Liver (tissue), 9 donors: ENCODE data around the gene UTS2R. TPM values are rescaled to one million over a fixed set of nuclear protein-coding genes. Genes with fewer than 3 reads are reported as not detected.

ENCODE experiments used
- DNase-seq: peaks from one replicate; pipeline ENCODE4 v3.0.0-alpha.2; 2017; ENCODE audit warnings: low spot score
- H3K27ac ChIP-seq, 2 donors: one replicate each; pipeline ENCODE4 v1.7.0; 2013; ENCODE audit warnings: inconsistent platforms in 2 of 2, low read length in 2 of 2, control low read depth in 1 of 2, low read depth in 1 of 2, mild to moderate bottlenecking in 1 of 2
- H3K27me3 ChIP-seq, 4 donors: one replicate each; pipeline versions ENCODE4 v1.6.1 to v1.7.0; 2013; ENCODE audit warnings: low read length in 3 of 4, inconsistent platforms in 1 of 4, mild to moderate bottlenecking in 1 of 4, moderate library complexity in 1 of 4; ENCODE audit not compliant: control insufficient read depth in 4 of 4, insufficient read depth in 4 of 4
- H3K36me3 ChIP-seq, 4 donors: one replicate each; pipeline versions ENCODE4 v1.6.1 to v1.7.0; 2013; ENCODE audit warnings: low read length in 3 of 4, mild to moderate bottlenecking in 3 of 4, low read depth in 1 of 4, moderate library complexity in 1 of 4; ENCODE audit not compliant: control insufficient read depth in 4 of 4, insufficient read depth in 3 of 4
- H3K4me1 ChIP-seq, 4 donors: one replicate each; pipeline versions ENCODE4 v1.6.1 to v1.7.0; 2013; ENCODE audit warnings: low read length in 3 of 4, mild to moderate bottlenecking in 3 of 4, moderate library complexity in 1 of 4; ENCODE audit not compliant: control insufficient read depth in 4 of 4, insufficient read depth in 4 of 4
- H3K4me3 ChIP-seq, 3 donors: one replicate each; pipeline versions ENCODE4 v1.6.1 to v1.7.0; 2013; ENCODE audit warnings: low read length in 3 of 3, control low read depth in 1 of 3, low read depth in 1 of 3, mild to moderate bottlenecking in 1 of 3
- H3K9ac ChIP-seq, 2 donors: one replicate each; pipeline ENCODE4 v1.7.0; 2013; ENCODE audit warnings: low read length in 2 of 2, mild to moderate bottlenecking in 2 of 2, moderate library complexity in 2 of 2, control low read depth in 1 of 2, low read depth in 1 of 2
- H3K9me3 ChIP-seq, 4 donors: one replicate each; pipeline versions ENCODE4 v1.6.1 to v1.7.0; 2013; ENCODE audit warnings: low read length in 3 of 4; ENCODE audit not compliant: control insufficient read depth in 4 of 4
- EGR1 ChIP-seq, 2 donors: IDR thresholded peaks; 2 replicates each; pipeline ENCODE4 v1.6.1; 2016 to 2018; ENCODE audit warnings: antibody characterized with exemption in 2 of 2, low read depth in 2 of 2
- FOXA2 ChIP-seq: IDR thresholded peaks from 2 replicates; pipeline ENCODE4 v1.6.1; 2016; ENCODE audit warnings: antibody characterized with exemption
- GABPA ChIP-seq, 2 donors: IDR thresholded peaks in 1 of 2; conservative IDR thresholded peaks in 1 of 2; 2 replicates each; pipeline ENCODE4 v1.6.1; 2016; ENCODE audit warnings: antibody characterized with exemption in 2 of 2, mild to moderate bottlenecking in 1 of 2, moderate library complexity in 1 of 2
- HNF4A ChIP-seq, 2 donors: conservative IDR thresholded peaks; 2 replicates each; pipeline ENCODE4 v1.6.1; 2016; ENCODE audit warnings: antibody characterized with exemption in 2 of 2, mild to moderate bottlenecking in 2 of 2
- HNF4G ChIP-seq: IDR thresholded peaks from 2 replicates; pipeline ENCODE4 v1.6.1; 2016; ENCODE audit warnings: antibody characterized with exemption
- NR2F2 ChIP-seq: IDR thresholded peaks from 2 replicates; pipeline ENCODE4 v1.6.1; 2016; ENCODE audit warnings: antibody characterized with exemption
- RAD21 ChIP-seq, 2 donors: IDR thresholded peaks; 2 replicates each; pipeline ENCODE4 v1.6.1; 2016; ENCODE audit warnings: antibody characterized with exemption in 2 of 2, mild to moderate bottlenecking in 2 of 2
- RXRA ChIP-seq, 2 donors: IDR thresholded peaks; 2 replicates each; pipeline ENCODE4 v1.6.1; 2017 to 2018; ENCODE audit warnings: antibody characterized with exemption in 2 of 2, mild to moderate bottlenecking in 1 of 2
- SP1 ChIP-seq: IDR thresholded peaks from 2 replicates; pipeline ENCODE4 v1.6.1; 2018; ENCODE audit warnings: antibody characterized with exemption, mild to moderate bottlenecking
- TAF1 ChIP-seq: conservative IDR thresholded peaks from 2 replicates; pipeline ENCODE4 v1.6.1; 2016; ENCODE audit warnings: antibody characterized with exemption, mild to moderate bottlenecking
- WGBS: extraction: QIAGEN DNeasy Blood & Tissue Kit; methylation state at CpG from one replicate; pipeline ENCODE4 v1.1.7; 2013; 5-methylcytosine and 5-hydroxymethylcytosine counted together
- polyA plus RNA-seq, 2 donors: library from polyadenylated mRNA; stranded (reverse) in 1 of 2; unstranded in 1 of 2; fragments of 200-250 nt in 1 of 2; fragments of >200 nt in 1 of 2; fragmentation: Nextera tagmentation in 1 of 2; extraction: Ambion mirVana in 1 of 2; gene quantifications; one replicate each; pipeline versions ENCODE4 v1.2.1 to v1.2.3, GENCODE V29; 2013 to 2015
- total RNA-seq, 2 donors: library from RNA; depleted of rRNA; stranded (reverse); fragments of >200 nt; gene quantifications; one replicate each; pipeline ENCODE4 v1.2.3, GENCODE V29; 2014
- TF ChIP-seq, protein P1 (sequence below): IDR thresholded peaks from 2 replicates; pipeline ENCODE4 v1.6.1; 2016; ENCODE audit warnings: antibody characterized with exemption
- TF ChIP-seq, protein P2 (sequence below): IDR thresholded peaks from 2 replicates; pipeline ENCODE4 v1.6.1; 2016; ENCODE audit warnings: antibody characterized with exemption, mild to moderate bottlenecking
- TF ChIP-seq, protein P3 (sequence below): fragments of 150-350 bp; IDR thresholded peaks from 2 replicates; pipeline ENCODE4 v1.5.1; 2017; ENCODE audit warnings: improper control_type of control experiment, low read depth, low read length; ENCODE audit not compliant: missing input control
- TF ChIP-seq, protein P4 (sequence below): IDR thresholded peaks from 2 replicates; pipeline ENCODE4 v1.6.1; 2016; ENCODE audit warnings: antibody characterized with exemption
- donor health status: healthy.
- donor health status: healthy.
- donor health status: healthy.
- donor health status: healthy.
- donor health status: healthy.

The UTS2R gene
- total and polyA plus RNA-seq, 4 donors: not detected

DNA sequence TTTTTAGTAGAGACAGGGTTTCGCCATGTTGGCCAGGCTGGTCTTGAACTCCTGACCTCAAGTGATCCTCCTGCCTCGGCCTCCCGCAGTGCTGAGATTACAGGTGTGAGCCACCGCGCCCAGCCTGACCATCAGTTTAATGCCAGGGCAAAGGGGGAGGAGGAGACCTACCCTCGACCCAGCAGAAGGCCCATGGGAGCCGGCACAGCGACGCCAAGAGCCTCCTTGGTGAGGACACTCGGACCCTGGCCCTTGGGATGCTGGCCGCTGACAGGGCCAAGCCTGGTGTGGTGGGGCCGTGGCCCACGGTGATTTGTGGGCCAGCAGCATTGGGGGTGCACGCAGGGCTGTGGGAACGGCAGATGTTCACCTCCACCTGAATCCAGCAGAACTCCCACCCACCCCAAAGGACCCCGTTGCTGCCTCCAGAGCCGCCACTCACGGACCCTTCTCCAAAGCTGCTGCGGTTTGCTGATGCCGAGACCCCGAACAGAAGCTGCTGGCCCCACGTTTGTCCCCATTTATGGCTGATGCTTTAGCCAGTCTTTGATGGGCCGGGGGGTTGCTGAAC is 20.0 kb downstream of the UTS2R start:
- DNase-seq: no peak
- Histone ChIP-seq H3K9me3 (no peaks in the 10 kb centered on the region), H3K27ac (no peak overlapping the region), H3K27me3 (no peaks in the 10 kb centered on the region), H3K9ac (no peak overlapping the region), H3K4me3 (no peak overlapping the region), H3K4me1 (no peaks in the 10 kb centered on the region), H3K36me3 (peaks cover 0 to 9% (median 6%) of the 10 kb centered on the region in 4 donors)
- TF ChIP-seq HNF4G (no peak), SP1 (no peak)
- WGBS: 97% methylated on average over 23 of the region's 23 CpGs

DNA sequence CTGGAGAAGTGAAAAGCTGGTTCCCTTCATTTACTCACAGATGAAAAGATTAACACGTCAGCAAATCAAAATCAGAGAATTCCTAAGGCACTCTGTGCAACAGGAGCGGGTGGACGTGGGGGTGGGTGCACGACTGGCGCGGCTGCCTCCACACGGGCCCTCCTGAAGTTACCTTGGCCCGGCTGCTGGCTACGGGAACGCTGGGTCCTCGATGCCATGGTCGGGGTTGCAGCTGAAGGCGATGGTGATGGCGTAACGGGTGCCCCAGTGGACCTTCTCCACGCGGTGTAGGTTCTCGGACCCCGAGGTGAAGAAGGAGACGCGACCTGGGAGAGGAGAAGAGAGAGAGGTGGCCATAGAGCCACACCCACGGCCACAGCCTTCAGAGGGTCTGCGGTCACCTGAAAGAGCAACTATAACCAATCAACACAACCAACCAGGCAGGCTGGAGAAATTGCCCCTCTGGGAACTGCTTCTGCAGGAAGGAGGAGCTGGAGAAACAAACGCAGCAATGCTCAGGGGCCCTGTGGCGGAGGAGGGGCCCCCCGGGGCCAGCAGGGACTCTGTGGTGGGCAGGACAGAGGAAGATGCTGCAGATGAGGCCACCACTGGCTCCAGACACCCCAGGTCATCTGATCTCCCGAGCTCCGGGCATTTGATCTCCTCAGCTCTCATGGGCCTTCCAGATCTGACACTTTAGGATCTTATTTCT is 20.8 kb downstream of the UTS2R start:
- peaks cover 0 to 9% (median 6%) of the 10 kb centered on the region in 4 donors for H3K36me3 ChIP-seq
- 94% methylated on average over 28 of the region's 28 CpGs for WGBS
- no peaks in the 10 kb centered on the region for H3K4me1 ChIP-seq

DNA sequence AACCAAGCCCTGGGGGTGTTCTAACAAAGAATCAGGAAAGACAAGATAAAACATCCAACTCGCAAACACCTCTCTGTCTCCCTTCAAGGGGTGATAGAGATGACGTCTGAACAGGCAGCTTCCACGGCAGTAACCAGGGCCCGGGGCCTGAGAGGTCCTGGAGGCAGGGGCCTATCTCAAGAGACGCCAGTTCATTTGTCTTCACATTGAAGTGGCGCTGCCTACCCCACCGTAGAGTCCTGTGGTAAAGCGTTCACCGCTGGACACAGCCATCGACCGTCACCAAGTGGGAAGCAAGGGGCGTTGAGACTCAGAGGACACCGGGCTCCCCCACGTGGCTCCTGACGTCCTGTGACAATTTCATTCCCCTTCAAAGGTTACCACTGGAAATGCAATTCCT is 21.4 kb downstream of the UTS2R start:
- H3K36me3 ChIP-seq: peaks cover 0 to 9% (median 6%) of the 10 kb centered on the region in 4 donors
- no peak for TF ChIP-seq HNF4G
- no peak for TF ChIP-seq FOXA2
- TF ChIP-seq HNF4A (conservative IDR thresholded peaks at IDR 0.05): no peak
- no peak for TF ChIP-seq EGR1 (IDR thresholded peaks at IDR 0.05; ENCODE audit: low read depth in 2 of 2)
- no peak overlapping the region for H3K9ac ChIP-seq

More for the DNA sequence above, 20.8 kb downstream of the UTS2R start:
- Histone ChIP-seq H3K27ac (no peak overlapping the region), H3K9me3 (no peaks in the 10 kb centered on the region), H3K27me3 (no peaks in the 10 kb centered on the region), H3K9ac (no peak overlapping the region), H3K4me3 (no peak overlapping the region)
- no peak for DNase-seq
- TF ChIP-seq, protein P1, sequence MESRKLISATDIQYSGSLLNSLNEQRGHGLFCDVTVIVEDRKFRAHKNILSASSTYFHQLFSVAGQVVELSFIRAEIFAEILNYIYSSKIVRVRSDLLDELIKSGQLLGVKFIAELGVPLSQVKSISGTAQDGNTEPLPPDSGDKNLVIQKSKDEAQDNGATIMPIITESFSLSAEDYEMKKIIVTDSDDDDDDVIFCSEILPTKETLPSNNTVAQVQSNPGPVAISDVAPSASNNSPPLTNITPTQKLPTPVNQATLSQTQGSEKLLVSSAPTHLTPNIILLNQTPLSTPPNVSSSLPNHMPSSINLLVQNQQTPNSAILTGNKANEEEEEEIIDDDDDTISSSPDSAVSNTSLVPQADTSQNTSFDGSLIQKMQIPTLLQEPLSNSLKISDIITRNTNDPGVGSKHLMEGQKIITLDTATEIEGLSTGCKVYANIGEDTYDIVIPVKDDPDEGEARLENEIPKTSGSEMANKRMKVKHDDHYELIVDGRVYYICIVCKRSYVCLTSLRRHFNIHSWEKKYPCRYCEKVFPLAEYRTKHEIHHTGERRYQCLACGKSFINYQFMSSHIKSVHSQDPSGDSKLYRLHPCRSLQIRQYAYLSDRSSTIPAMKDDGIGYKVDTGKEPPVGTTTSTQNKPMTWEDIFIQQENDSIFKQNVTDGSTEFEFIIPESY: no peak
- TF ChIP-seq NR2F2 (no peak), EGR1 (IDR thresholded peaks at IDR 0.05; ENCODE audit: low read depth in 2 of 2) (no peak), GABPA (IDR thresholded peaks at IDR 0.05 in 1 of 2, conservative IDR thresholded peaks at IDR 0.05 in 1 of 2) (no peak)

DNA sequence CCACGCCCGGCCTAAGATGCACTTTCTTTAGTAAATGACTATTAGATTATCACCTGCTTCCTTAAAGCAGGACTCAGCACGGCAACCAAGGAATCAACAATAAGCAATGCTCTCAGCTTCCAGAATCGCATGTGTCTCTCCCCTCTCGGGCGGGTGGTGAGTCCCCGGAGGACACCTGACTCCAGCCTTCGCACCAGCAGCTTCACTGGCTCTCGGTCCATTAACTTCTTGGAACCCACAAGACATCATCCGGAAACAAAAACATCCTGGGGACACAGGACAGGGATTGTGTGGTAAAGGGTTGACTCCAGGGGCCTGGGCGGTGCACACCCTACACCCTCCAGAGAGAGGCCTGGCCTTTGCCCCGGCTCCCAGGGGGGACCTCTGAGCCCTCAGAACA is 22.7 kb downstream of the UTS2R start:
- DNase-seq: no peak
- H3K36me3 ChIP-seq: peaks cover 0 to 9% (median 6%) of the 10 kb centered on the region in 4 donors
- WGBS: 97% methylated on average over 12 of the region's 12 CpGs
- TF ChIP-seq, protein P2, sequence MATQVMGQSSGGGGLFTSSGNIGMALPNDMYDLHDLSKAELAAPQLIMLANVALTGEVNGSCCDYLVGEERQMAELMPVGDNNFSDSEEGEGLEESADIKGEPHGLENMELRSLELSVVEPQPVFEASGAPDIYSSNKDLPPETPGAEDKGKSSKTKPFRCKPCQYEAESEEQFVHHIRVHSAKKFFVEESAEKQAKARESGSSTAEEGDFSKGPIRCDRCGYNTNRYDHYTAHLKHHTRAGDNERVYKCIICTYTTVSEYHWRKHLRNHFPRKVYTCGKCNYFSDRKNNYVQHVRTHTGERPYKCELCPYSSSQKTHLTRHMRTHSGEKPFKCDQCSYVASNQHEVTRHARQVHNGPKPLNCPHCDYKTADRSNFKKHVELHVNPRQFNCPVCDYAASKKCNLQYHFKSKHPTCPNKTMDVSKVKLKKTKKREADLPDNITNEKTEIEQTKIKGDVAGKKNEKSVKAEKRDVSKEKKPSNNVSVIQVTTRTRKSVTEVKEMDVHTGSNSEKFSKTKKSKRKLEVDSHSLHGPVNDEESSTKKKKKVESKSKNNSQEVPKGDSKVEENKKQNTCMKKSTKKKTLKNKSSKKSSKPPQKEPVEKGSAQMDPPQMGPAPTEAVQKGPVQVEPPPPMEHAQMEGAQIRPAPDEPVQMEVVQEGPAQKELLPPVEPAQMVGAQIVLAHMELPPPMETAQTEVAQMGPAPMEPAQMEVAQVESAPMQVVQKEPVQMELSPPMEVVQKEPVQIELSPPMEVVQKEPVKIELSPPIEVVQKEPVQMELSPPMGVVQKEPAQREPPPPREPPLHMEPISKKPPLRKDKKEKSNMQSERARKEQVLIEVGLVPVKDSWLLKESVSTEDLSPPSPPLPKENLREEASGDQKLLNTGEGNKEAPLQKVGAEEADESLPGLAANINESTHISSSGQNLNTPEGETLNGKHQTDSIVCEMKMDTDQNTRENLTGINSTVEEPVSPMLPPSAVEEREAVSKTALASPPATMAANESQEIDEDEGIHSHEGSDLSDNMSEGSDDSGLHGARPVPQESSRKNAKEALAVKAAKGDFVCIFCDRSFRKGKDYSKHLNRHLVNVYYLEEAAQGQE: no peak
- TF ChIP-seq, protein P3, sequence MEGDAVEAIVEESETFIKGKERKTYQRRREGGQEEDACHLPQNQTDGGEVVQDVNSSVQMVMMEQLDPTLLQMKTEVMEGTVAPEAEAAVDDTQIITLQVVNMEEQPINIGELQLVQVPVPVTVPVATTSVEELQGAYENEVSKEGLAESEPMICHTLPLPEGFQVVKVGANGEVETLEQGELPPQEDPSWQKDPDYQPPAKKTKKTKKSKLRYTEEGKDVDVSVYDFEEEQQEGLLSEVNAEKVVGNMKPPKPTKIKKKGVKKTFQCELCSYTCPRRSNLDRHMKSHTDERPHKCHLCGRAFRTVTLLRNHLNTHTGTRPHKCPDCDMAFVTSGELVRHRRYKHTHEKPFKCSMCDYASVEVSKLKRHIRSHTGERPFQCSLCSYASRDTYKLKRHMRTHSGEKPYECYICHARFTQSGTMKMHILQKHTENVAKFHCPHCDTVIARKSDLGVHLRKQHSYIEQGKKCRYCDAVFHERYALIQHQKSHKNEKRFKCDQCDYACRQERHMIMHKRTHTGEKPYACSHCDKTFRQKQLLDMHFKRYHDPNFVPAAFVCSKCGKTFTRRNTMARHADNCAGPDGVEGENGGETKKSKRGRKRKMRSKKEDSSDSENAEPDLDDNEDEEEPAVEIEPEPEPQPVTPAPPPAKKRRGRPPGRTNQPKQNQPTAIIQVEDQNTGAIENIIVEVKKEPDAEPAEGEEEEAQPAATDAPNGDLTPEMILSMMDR: no peak
- TF ChIP-seq FOXA2 (no peak), RXRA (IDR thresholded peaks at IDR 0.05) (no peak), NR2F2 (no peak), RAD21 (IDR thresholded peaks at IDR 0.05) (no peak), GABPA (IDR thresholded peaks at IDR 0.05 in 1 of 2, conservative IDR thresholded peaks at IDR 0.05 in 1 of 2) (no peak), TAF1 (no peak), HNF4A (conservative IDR thresholded peaks at IDR 0.05) (no peak), HNF4G (no peak)
- TF ChIP-seq, protein P4, sequence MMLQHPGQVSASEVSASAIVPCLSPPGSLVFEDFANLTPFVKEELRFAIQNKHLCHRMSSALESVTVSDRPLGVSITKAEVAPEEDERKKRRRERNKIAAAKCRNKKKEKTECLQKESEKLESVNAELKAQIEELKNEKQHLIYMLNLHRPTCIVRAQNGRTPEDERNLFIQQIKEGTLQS: no peak

More for the DNA sequence above, 21.4 kb downstream of the UTS2R start:
- H3K4me1 ChIP-seq: no peaks in the 10 kb centered on the region
- no peak overlapping the region for H3K27ac ChIP-seq
- no peak for DNase-seq
- H3K27me3 ChIP-seq: no peaks in the 10 kb centered on the region
- WGBS: 94% methylated on average over 15 of the region's 15 CpGs
- no peaks in the 10 kb centered on the region for H3K9me3 ChIP-seq
- H3K4me3 ChIP-seq: no peak overlapping the region

More for the DNA sequence above, 22.7 kb downstream of the UTS2R start:
- no peak overlapping the region for H3K27ac ChIP-seq
- no peaks in the 10 kb centered on the region for H3K27me3 ChIP-seq
- no peaks in the 10 kb centered on the region for H3K4me1 ChIP-seq
- no peaks in the 10 kb centered on the region for H3K9me3 ChIP-seq
- no peak overlapping the region for H3K4me3 ChIP-seq
- no peak overlapping the region for H3K9ac ChIP-seq
